ENCODE data around the gene CALCA.

Gene CALCA

GRCh38 chr11:14924318-14924717, 47.8 kb downstream of the CALCA start:
- no peaks in the 10 kb centered on the region for H4K20me1 ChIP-seq (ENCODE audit: insufficient read depth)
- no peak overlapping the region for H3K9ac ChIP-seq
- TF ChIP-seq CTCF (conservative IDR thresholded peaks at IDR 0.05; ENCODE audit: low read depth, low read length): no peak
- H3K36me3 ChIP-seq (ENCODE audit: insufficient read depth): no peaks in the 10 kb centered on the region
- H3K27me3 ChIP-seq (ENCODE audit: insufficient read depth, low read depth): no peaks in the 10 kb centered on the region
- no peak overlapping the region for H2AFZ ChIP-seq (ENCODE audit: low read depth)
- H3K4me3 ChIP-seq (IDR thresholded peaks at IDR 0.05; ENCODE audit: insufficient read depth, low read depth, low read length): no peak overlapping the region
- no peaks in the 10 kb centered on the region for H3K4me1 ChIP-seq (ENCODE audit: low read depth, poor library complexity, severe bottlenecking)
- no peaks in the 10 kb centered on the region for H3K79me2 ChIP-seq (ENCODE audit: insufficient read depth, low read depth)
- no peak overlapping the region for H3K27ac ChIP-seq
- no peak overlapping the region for H3K4me2 ChIP-seq

All from KMS-11 (cell line).